ENCODE measurements around the gene RETREG3. TPM values are rescaled to one million over a fixed set of nuclear protein-coding genes. Genes with fewer than 3 reads are reported as not detected.

The RETREG3 gene
- total and polyA plus RNA-seq, 2 of the 4 experiments (the other 2 are of a cell fraction) = 18.1 to 44.1 TPM

GRCh38 chr17:42657824-42658588, 48.8 kb upstream of the RETREG3 start (continued):
- TF ChIP-seq BHLHE40 (IDR thresholded peaks at IDR 0.05; ENCODE audit: low read depth, low read length) = no peak

GRCh38 chr17:42655528-42655927, 46.4 kb upstream of the RETREG3 start:
- no peak; the same call in 1 of the 2 replicates for ATAC-seq (ENCODE audit: low read depth)
- no TSS peak for BruUV-seq (replicated peaks)
- Histone ChIP-seq H3K9me1 (ENCODE audit: insufficient read depth, low read length) (peaks cover 5% of the 10 kb centered on the region), H3K27ac (ENCODE audit: insufficient read depth, low read length) (no peak overlapping the region), H3K4ac (ENCODE audit: low read depth, low read length) (no peak overlapping the region), H4K91ac (ENCODE audit: insufficient read depth, low read depth, low read length) (no peak overlapping the region), H3K4me2 (ENCODE audit: low read depth, low read length) (no peak overlapping the region), H2BK5ac (ENCODE audit: low read depth, low read length, poor library complexity, severe bottlenecking) (no peak overlapping the region), H2AK9ac (replicated peaks; ENCODE audit: low read depth, low read length, poor library complexity) (peak overlapping the region; percentile 11), H3K36me3 (ENCODE audit: control insufficient read depth, insufficient read depth, low read length) (no peaks in the 10 kb centered on the region), H3K18ac (ENCODE audit: low read depth, low read length) (no peak overlapping the region), H3K9ac (ENCODE audit: low read depth, low read length) (no peak overlapping the region), H3K14ac (replicated peaks; ENCODE audit: low read depth, low read length) (no peak overlapping the region), H4K5ac (ENCODE audit: low read depth, low read length) (no peak overlapping the region), H2AFZ (replicated peaks; ENCODE audit: low read length, poor library complexity) (no peak overlapping the region), H3K56ac (ENCODE audit: extremely low read depth, insufficient read depth, low read length) (no peak overlapping the region), H3K4me3 (ENCODE audit: insufficient read depth, low read depth, low read length) (no peak overlapping the region), H2BK15ac (ENCODE audit: low read depth, low read length) (no peak overlapping the region), H3K23ac (ENCODE audit: low read depth, low read length) (no peak overlapping the region), H3K4me1 (ENCODE audit: control insufficient read depth, insufficient read depth, low read length) (peaks cover 8% of the 10 kb centered on the region), H3K79me1 (ENCODE audit: low read depth in 1 of 2, low read length in 2 of 2) (peaks cover 3 to 10% of the 10 kb centered on the region in 2 experiments; a peak in 2 of 4 replicates), H2BK20ac (ENCODE audit: low read depth, low read length) (no peak overlapping the region), H2BK120ac (ENCODE audit: low read depth, low read length) (no peak overlapping the region), H3K9me3 (ENCODE audit: control insufficient read depth, insufficient read depth, low read length) (no peaks in the 10 kb centered on the region), H2AK5ac (ENCODE audit: low read depth, low read length) (no peak overlapping the region), H4K8ac (ENCODE audit: low read depth in 2 of 2, low read length in 2 of 2) (no peak overlapping the region), H3K27me3 (ENCODE audit: control insufficient read depth, insufficient read depth, low read length) (peaks cover 10% of the 10 kb centered on the region), H4K20me1 (ENCODE audit: insufficient read depth, low read length) (no peaks in the 10 kb centered on the region)
- DNase-seq = peak; percentile 93
- dilution Hi-C loops (cut with HindIII; ENCODE audit: low sequenced_read_pairs, unreplicated experiment) (no loop called here), intact Hi-C loops (cut with micrococcal nuclease) (loop anchor here (5.0 kb wide), 1 partner anchor 48 kb away; the partner anchor contains the start of genes RETREG3 and TUBG1), in situ Hi-C loops (cut with MboI; ENCODE audit: low sequenced_read_pairs) (no loop called here)
- POLR2A ChIA-PET (ENCODE audit: unreplicated experiment) = no interaction called here
- TF ChIP-seq FOS (IDR thresholded peaks at IDR 0.05; ENCODE audit: low read depth, low read length) (peak; percentile 79), CTCF (conservative IDR thresholded peaks at IDR 0.05; ENCODE audit: low read depth, low read length) (no peak), RCOR1 (IDR thresholded peaks at IDR 0.05; ENCODE audit: insufficient replicate concordance, low read length) (peak; percentile 22), USF2 (IDR thresholded peaks at IDR 0.05; ENCODE audit: low read depth, low read length) (peak; percentile 89), MAFK (IDR thresholded peaks at IDR 0.05; ENCODE audit: low read depth, low read length) (peak; percentile 18; the same call in 1 of the 2 replicates), SMC3 (IDR thresholded peaks at IDR 0.05; ENCODE audit: low read depth, low read length) (no peak), BHLHE40 (IDR thresholded peaks at IDR 0.05; ENCODE audit: low read depth, low read length) (peak; percentile 82)
- CTCF ChIA-PET = no interaction called here
- WGBS, 2 experiments (ENCODE audit: extremely low coverage in 2 of 2, insufficient read length in 1 of 2) = 0% methylated on average over 2 of the region's 2 CpGs; no CpG with 5 or more reads in 1 of the 2 experiments

Measured in IMR-90 (cell line).